Measurements from ENCODE around the gene HLX.

Gene HLX, protein sequence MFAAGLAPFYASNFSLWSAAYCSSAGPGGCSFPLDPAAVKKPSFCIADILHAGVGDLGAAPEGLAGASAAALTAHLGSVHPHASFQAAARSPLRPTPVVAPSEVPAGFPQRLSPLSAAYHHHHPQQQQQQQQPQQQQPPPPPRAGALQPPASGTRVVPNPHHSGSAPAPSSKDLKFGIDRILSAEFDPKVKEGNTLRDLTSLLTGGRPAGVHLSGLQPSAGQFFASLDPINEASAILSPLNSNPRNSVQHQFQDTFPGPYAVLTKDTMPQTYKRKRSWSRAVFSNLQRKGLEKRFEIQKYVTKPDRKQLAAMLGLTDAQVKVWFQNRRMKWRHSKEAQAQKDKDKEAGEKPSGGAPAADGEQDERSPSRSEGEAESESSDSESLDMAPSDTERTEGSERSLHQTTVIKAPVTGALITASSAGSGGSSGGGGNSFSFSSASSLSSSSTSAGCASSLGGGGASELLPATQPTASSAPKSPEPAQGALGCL

GRCh38 chr1:220879076-220879508 lies at the start of gene HLX:
HLX (plus strand) TSS chr1:220879443; CDS start chr1:220879858, 415 bp downstream.
- peak; percentile 47 to 55 for ATAC-seq

- ATAC-seq: no peak
Observed at GRCh38 chr1:220833436-220833835, 45.8 kb upstream of the HLX start.

GRCh38 chr1:220834155-220834870 lies 44.9 kb upstream of the HLX start:
- ATAC-seq: no peak

- no peak for ATAC-seq
Observed at GRCh38 chr1:220838578-220838977, 40.7 kb upstream of the HLX start.

DNA sequence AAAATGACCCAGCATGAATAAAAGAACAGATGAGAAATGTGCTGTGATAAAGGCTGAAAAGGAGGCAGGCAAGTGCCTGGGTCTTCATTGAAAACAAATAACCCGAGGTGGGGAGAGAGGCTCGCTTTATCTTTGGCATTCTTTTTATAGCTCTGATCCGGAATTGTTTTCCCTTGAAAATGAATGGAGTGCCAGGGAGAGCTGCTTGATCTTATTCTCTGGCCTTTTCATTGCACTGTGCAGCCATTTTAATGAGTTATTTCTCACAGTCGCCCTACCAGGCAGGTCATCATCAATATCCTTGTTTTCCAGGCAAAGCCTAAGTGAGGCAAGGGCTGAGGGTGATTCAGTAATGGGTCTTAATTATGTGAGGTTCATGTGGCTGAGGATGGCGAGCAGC lies 39.8 kb upstream of the HLX start:
- ATAC-seq: no peak

GRCh38 chr1:220841293-220841692 lies 38.0 kb upstream of the HLX start:
- no peak for ATAC-seq

GRCh38 chr1:220843481-220844011 lies 35.7 kb upstream of the HLX start:
- ATAC-seq: no peak

- no peak for ATAC-seq
Observed at GRCh38 chr1:220852408-220852807, 26.8 kb upstream of the HLX start.

- ATAC-seq: no peak
Observed at GRCh38 chr1:220872296-220872695, 6.9 kb upstream of the HLX start.

DNA sequence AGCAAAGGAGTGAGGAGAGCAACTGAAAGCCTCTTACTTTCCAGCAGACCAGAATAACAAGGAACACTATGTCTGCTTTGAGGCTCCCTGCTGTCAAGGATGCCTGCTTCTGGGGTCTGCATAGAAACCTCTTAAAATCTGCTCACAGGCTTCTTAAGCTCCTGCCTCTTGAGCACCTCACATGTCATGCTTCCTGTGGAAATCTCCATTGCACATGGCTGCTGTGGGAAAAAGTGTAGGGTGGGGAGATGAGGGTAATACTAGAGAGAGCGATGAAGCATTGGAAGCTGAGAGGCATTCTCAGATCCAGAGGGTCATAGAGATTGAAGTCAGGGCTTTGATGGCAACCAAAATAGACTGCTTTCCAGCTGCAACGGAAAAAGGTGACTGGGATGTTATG lies 6.2 kb upstream of the HLX start:
- ATAC-seq: no peak

- no peak for ATAC-seq
Observed at GRCh38 chr1:220873868-220874655, 5.2 kb upstream of the HLX start.

DNA sequence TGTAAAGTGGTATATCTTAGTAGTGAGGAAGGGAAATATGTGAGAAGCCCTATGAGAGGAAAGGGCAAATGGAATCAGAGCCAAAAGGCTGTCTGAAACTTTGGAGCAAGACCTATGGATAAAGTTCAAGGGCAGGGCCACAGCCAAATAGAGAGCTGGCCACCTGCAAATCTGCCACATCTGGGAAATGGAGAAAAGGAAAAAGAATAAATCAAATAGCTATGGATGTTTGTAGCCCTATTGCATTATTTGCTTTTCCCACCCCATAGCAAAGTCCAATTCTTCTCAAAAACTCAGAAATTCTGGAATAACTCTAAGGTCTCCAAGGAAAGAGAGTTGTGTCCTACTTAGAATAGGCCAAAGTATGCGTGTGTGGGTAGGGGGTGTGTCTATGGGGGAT lies 4.0 kb upstream of the HLX start:
- ATAC-seq: no peak

- ATAC-seq: no peak
Observed at GRCh38 chr1:220876511-220877376, 2.5 kb upstream of the HLX start.

GRCh38 chr1:220877377-220878095 lies 1.7 kb upstream of the HLX start:
- ATAC-seq: no peak

- ATAC-seq: no peak
Observed at GRCh38 chr1:220878191-220879075, 810 bp upstream of the HLX start.

- ATAC-seq: peak; percentile 14 to 41
Observed at GRCh38 chr1:220879509-220880361, 492 bp downstream of the HLX start.

- ATAC-seq: no peak
Observed at GRCh38 chr1:220880362-220880670, 1.1 kb downstream of the HLX start.

DNA sequence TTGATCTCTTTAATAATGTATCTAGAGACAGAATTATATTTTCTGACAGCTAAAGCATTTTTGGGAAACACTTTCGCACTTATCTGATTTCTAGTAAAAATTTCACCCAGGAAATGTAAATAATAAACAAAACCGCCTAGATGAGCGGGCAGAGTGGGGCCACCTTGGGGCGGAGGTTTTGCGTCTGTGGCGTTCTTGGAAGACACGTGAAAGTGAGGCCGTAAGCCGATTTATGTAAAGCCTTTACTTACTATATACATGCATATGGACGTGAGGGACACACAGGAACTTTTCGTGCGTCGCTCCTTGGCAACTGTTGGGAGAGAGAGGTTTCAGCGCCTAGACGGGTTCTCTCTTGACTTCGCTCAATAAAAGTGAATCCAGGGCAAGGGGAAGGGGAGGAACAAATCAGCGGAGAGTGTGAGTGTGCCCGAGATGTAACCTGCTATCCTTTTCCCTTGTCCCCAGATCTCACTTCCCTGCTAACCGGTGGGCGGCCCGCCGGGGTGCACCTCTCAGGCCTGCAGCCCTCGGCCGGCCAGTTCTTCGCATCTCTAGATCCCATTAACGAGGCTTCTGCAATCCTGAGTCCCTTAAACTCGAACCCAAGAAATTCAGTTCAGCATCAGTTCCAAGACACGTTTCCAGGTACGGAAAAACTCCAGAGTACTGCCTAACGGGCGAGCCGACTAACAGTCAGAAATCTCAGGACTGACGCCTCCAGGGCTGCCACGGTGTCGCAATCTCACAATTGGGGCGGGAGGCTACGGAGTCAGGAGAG lies 1.7 kb downstream of the HLX start:
- ATAC-seq: peak in 1 of 2 donors; percentile 11
